Karpas-422 (cell line): ENCODE measurements around the gene KRT79. TPM values are rescaled to one million over a fixed set of nuclear protein-coding genes. Genes with fewer than 3 reads are reported as not detected.

Source experiments
- DNase-seq: peaks from one replicate; pipeline ENCODE4 v3.0.0-alpha.2; 2015
- H2AFZ ChIP-seq: fragments of 200-600 bp; sonication (generic); 2 replicates; pipeline ENCODE4 v1.6.1; 2014; ENCODE audit warnings: antibody characterized with exemption, low read length, mixed read lengths
- H3K27ac ChIP-seq: fragments of 200-600 bp; sonication (generic); 2 replicates; pipeline ENCODE4 v1.5.1; 2014; ENCODE audit warnings: mild to moderate bottlenecking, low read length, moderate library complexity
- H3K27me3 ChIP-seq: fragments of 200-600 bp; sonication (generic); 2 replicates; pipeline ENCODE4 v1.6.1; 2014; ENCODE audit warnings: low read length, mixed read lengths
- H3K36me3 ChIP-seq: fragments of 200-600 bp; sonication (generic); 2 replicates; pipeline ENCODE4 v1.6.1; 2014; ENCODE audit warnings: low read length, mixed read lengths; ENCODE audit not compliant: insufficient read depth
- H3K4me1 ChIP-seq: fragments of 200-600 bp; sonication (generic); 2 replicates; pipeline ENCODE4 v1.6.1; 2014; ENCODE audit warnings: mild to moderate bottlenecking, low read length, mixed read lengths
- H3K4me2 ChIP-seq: fragments of 200-600 bp; sonication (generic); 2 replicates; pipeline ENCODE4 v1.6.1; 2014; ENCODE audit warnings: low read length, low read depth, mild to moderate bottlenecking; ENCODE audit not compliant: poor library complexity, severe bottlenecking
- H3K4me3 ChIP-seq: fragments of 200-600 bp; sonication (generic); 2 replicates; pipeline ENCODE4 v1.5.1; 2014; ENCODE audit warnings: mild to moderate bottlenecking, antibody characterized with exemption, low read length, mixed read lengths
- H3K79me2 ChIP-seq: fragments of 200-600 bp; sonication (generic); 2 replicates; pipeline ENCODE4 v1.6.1; 2014; ENCODE audit warnings: mild to moderate bottlenecking, low read length, mixed read lengths
- H3K9ac ChIP-seq: fragments of 200-600 bp; sonication (generic); 2 replicates; pipeline ENCODE4 v1.6.0; 2014; ENCODE audit warnings: low read length
- H3K9me2 ChIP-seq: fragments of 200-600 bp; sonication (generic), shearing (Covaris generic); replicated peaks from 2 replicates; pipeline ENCODE4 v1.6.0; 2014; ENCODE audit warnings: mild to moderate bottlenecking, low read length, moderate library complexity; ENCODE audit not compliant: insufficient read depth
- H3K9me3 ChIP-seq: fragments of 300-700, 200-600 bp; sonication (generic); 2 replicates; pipeline ENCODE4 v1.6.1; 2014; ENCODE audit warnings: low read length, mixed read lengths
- H4K20me1 ChIP-seq: fragments of 200-600 bp; sonication (generic); 2 replicates; pipeline ENCODE4 v1.6.1; 2014; ENCODE audit warnings: mild to moderate bottlenecking, antibody characterized with exemption, low read length, low read depth; ENCODE audit not compliant: insufficient read depth
- total RNA-seq: library from RNA; depleted of rRNA; stranded (reverse); fragments of >200 nt; shearing (Covaris generic); gene quantifications from 2 replicates; pipeline ENCODE4 v1.2.3, GENCODE V29; 2014; ENCODE audit warnings: low replicate concordance

Gene KRT79
- total RNA-seq, 1 experiment from 2014 or later = not detected

GRCh38 chr12:52838609-52839435, 4.7 kb upstream of the KRT79 start:
- Histone ChIP-seq H3K4me2 (no peak overlapping the region), H4K20me1 (no peaks in the 10 kb centered on the region; the same call in 1 of the 2 replicates), H3K4me3 (no peak overlapping the region), H2AFZ (no peak overlapping the region), H3K9me3 (no peaks in the 10 kb centered on the region), H3K27me3 (no peaks in the 10 kb centered on the region), H3K9ac (no peak overlapping the region), H3K36me3 (no peaks in the 10 kb centered on the region), H3K9me2 (no peaks in the 10 kb centered on the region), H3K79me2 (no peaks in the 10 kb centered on the region), H3K27ac (no peak overlapping the region), H3K4me1 (no peaks in the 10 kb centered on the region)
- no peak for DNase-seq

DNA sequence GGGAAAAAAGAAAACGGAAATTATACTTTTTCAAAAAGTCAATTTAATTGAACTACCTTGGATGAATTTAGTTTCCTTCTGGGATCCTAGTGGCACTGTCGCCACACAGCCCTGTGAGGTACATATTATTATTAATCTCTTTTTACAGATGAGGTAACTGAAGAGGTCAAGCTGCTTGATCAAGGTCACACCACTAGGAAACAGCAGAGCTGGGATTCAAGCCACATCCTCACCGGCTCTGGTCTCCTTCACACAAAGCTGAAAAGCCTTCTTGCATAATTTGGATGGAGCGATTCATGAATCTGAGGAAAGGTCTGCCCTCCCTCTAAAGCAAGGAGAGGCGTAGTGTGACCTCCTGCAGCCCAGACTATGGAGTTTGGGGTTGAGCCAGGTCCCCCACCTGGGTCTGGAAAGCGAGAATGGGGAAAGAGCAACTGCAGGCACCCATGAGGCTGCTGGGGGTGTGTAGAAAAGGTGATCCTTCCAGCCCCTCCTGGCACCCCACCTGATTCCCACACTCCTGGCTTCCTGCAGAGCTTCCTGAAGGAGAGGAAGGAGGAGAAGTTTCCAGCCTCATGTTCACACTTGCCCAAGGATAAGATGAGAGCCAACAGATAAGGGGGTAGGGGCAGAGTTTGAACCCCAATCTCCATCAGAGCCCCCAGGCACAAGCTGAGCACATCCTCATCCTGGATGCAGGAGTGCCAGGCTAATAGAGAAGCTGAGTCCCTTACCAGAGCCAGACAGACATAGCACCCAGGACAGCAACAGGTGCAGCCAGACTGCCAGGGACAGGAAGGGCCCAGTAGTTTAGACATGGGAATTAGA, 3.9 kb upstream of the KRT79 start:
- no peak overlapping the region for H3K4me2 ChIP-seq
- no peaks in the 10 kb centered on the region; the same call in 1 of the 2 replicates for H4K20me1 ChIP-seq
- no peak overlapping the region for H3K9ac ChIP-seq
- H3K79me2 ChIP-seq = no peaks in the 10 kb centered on the region
- H3K27me3 ChIP-seq = no peaks in the 10 kb centered on the region
- no peak overlapping the region for H2AFZ ChIP-seq
- no peak overlapping the region for H3K27ac ChIP-seq
- no peaks in the 10 kb centered on the region for H3K9me2 ChIP-seq
- no peaks in the 10 kb centered on the region for H3K36me3 ChIP-seq
- no peaks in the 10 kb centered on the region for H3K4me1 ChIP-seq
- H3K9me3 ChIP-seq = no peaks in the 10 kb centered on the region
- no peak for DNase-seq
- H3K4me3 ChIP-seq = no peak overlapping the region

GRCh38 chr12:52837413-52837741, 3.3 kb upstream of the KRT79 start:
- Histone ChIP-seq H3K4me3 (no peak overlapping the region), H3K4me1 (no peaks in the 10 kb centered on the region), H3K27me3 (no peaks in the 10 kb centered on the region), H3K9me3 (no peaks in the 10 kb centered on the region), H3K9me2 (no peaks in the 10 kb centered on the region), H4K20me1 (no peaks in the 10 kb centered on the region; the same call in 1 of the 2 replicates), H3K27ac (no peak overlapping the region), H3K36me3 (no peaks in the 10 kb centered on the region), H2AFZ (no peak overlapping the region), H3K4me2 (no peak overlapping the region), H3K9ac (no peak overlapping the region), H3K79me2 (no peaks in the 10 kb centered on the region)
- DNase-seq = no peak

GRCh38 chr12:52836491-52837412, 2.6 kb upstream of the KRT79 start:
- no peak overlapping the region for H3K4me2 ChIP-seq
- H3K9me3 ChIP-seq = no peaks in the 10 kb centered on the region
- no peak overlapping the region for H2AFZ ChIP-seq
- no peak for DNase-seq
- H3K36me3 ChIP-seq = no peaks in the 10 kb centered on the region
- no peaks in the 10 kb centered on the region for H3K27me3 ChIP-seq
- no peaks in the 10 kb centered on the region for H3K79me2 ChIP-seq
- no peaks in the 10 kb centered on the region; the same call in 1 of the 2 replicates for H4K20me1 ChIP-seq
- no peaks in the 10 kb centered on the region for H3K9me2 ChIP-seq
- H3K9ac ChIP-seq = no peak overlapping the region
- no peak overlapping the region for H3K27ac ChIP-seq
- no peak overlapping the region for H3K4me3 ChIP-seq
- no peaks in the 10 kb centered on the region for H3K4me1 ChIP-seq

DNA sequence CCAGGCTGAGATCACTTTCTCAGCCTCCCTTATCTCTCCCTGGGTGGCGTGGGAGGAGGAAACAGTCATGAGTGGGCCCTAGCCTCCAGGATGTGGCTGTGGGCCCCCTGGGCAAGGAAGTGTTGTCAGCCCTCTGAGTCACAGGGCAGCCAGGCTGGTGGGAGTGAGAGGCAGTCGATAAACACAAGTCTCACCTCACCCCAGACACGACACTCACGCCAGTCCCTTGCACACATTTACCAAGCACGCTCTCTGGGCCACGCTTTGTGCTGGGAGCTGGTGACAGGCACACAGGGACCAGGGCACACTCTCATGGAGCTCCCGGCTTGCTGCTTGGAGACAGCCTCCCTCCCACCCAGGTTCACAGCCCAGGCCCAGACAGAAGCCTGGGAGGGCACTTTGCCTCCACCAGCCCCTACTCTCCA, 1.9 kb upstream of the KRT79 start:
- no peak overlapping the region for H3K27ac ChIP-seq
- no peaks in the 10 kb centered on the region for H3K79me2 ChIP-seq
- H3K4me2 ChIP-seq = no peak overlapping the region
- H3K4me3 ChIP-seq = no peak overlapping the region
- no peaks in the 10 kb centered on the region; the same call in 1 of the 2 replicates for H4K20me1 ChIP-seq
- DNase-seq = no peak
- H3K4me1 ChIP-seq = no peaks in the 10 kb centered on the region
- no peaks in the 10 kb centered on the region for H3K36me3 ChIP-seq
- H3K27me3 ChIP-seq = no peaks in the 10 kb centered on the region
- H3K9me2 ChIP-seq = no peaks in the 10 kb centered on the region
- H2AFZ ChIP-seq = no peak overlapping the region
- H3K9me3 ChIP-seq = no peaks in the 10 kb centered on the region
- no peak overlapping the region for H3K9ac ChIP-seq

GRCh38 chr12:52835271-52836041, 1.3 kb upstream of the KRT79 start:
- Histone ChIP-seq H3K9me2 (no peaks in the 10 kb centered on the region), H3K9ac (no peak overlapping the region), H3K79me2 (no peaks in the 10 kb centered on the region), H3K36me3 (no peaks in the 10 kb centered on the region), H3K27ac (no peak overlapping the region), H3K4me2 (no peak overlapping the region), H2AFZ (no peak overlapping the region), H3K27me3 (no peaks in the 10 kb centered on the region), H3K4me1 (no peaks in the 10 kb centered on the region), H4K20me1 (no peaks in the 10 kb centered on the region; the same call in 1 of the 2 replicates), H3K4me3 (no peak overlapping the region), H3K9me3 (no peaks in the 10 kb centered on the region)
- DNase-seq = no peak

- Histone ChIP-seq H3K36me3 (no peaks in the 10 kb centered on the region), H3K4me1 (no peaks in the 10 kb centered on the region), H3K9me2 (no peaks in the 10 kb centered on the region), H3K27ac (no peak overlapping the region), H3K27me3 (no peaks in the 10 kb centered on the region), H2AFZ (no peak overlapping the region), H3K9ac (no peak overlapping the region), H4K20me1 (no peaks in the 10 kb centered on the region; the same call in 1 of the 2 replicates), H3K79me2 (no peaks in the 10 kb centered on the region), H3K4me2 (no peak overlapping the region), H3K4me3 (no peak overlapping the region), H3K9me3 (no peaks in the 10 kb centered on the region)
- DNase-seq = no peak
Observed at GRCh38 chr12:52834727-52835001, 553 bp upstream of the KRT79 start.
